Tibial artery (tissue), 4 donors: Measurements from ENCODE around the gene ISCA1.

Source experiments
- DNase-seq, 2 donors: peaks; one replicate each; pipeline ENCODE4 v3.0.0-alpha.2; 2019
- H3K27ac ChIP-seq, 2 donors: fragments of 200-600 bp; sonication (generic) in 1 of 2; 1 replicate in 1 of 2; 2 replicates in 1 of 2; pipeline ENCODE4 v1.5.1; 2018 to 2019; ENCODE audit warnings: mild to moderate bottlenecking in 1 of 2
- H3K27me3 ChIP-seq, 2 donors: fragments of 200-600 bp; sonication (generic) in 1 of 2; one replicate each; pipeline versions ENCODE4 v1.5.1 to v1.6.0; 2016 to 2019
- H3K36me3 ChIP-seq, 3 donors: fragments of 200-600 bp; sonication (generic) in 2 of 3; one replicate each; pipeline ENCODE4 v1.5.1; 2016 to 2019; ENCODE audit warnings: mild to moderate bottlenecking in 2 of 3
- H3K4me1 ChIP-seq, 4 donors: fragments of 200-600 bp; sonication (generic) in 2 of 4; 1 replicate in 3 of 4; 2 replicates in 1 of 4; pipeline ENCODE4 v1.5.1; 2016 to 2019
- H3K4me3 ChIP-seq, 2 donors: fragments of 200-600 bp; sonication (generic) in 1 of 2; 1 replicate in 1 of 2; 2 replicates in 1 of 2; pipeline ENCODE4 v1.5.1; 2018 to 2019; ENCODE audit warnings: mild to moderate bottlenecking in 2 of 2
- H3K9me3 ChIP-seq, 3 donors: fragments of 200-600 bp; sonication (generic) in 1 of 3; one replicate each; pipeline ENCODE4 v1.5.1; 2016 to 2019
- intact Hi-C: fragments of 100-400 bp; cut with DNase I; formaldehyde crosslinking; loops from one replicate; pipeline ENCODE4 v1.15.0; 2023; ENCODE audit warnings: low total_unique reads
- TF ChIP-seq, protein P1 (sequence below), 2 experiments: fragments of 200-600 bp in 1 of 2; fragments of 450-650 bp in 1 of 2; IDR thresholded peaks; one replicate each; pipeline ENCODE4 v1.5.1; 2017 to 2019; ENCODE audit warnings: antibody characterized with exemption in 2 of 2, mild to moderate bottlenecking in 1 of 2, moderate library complexity in 1 of 2

ISCA1 gene

DNA sequence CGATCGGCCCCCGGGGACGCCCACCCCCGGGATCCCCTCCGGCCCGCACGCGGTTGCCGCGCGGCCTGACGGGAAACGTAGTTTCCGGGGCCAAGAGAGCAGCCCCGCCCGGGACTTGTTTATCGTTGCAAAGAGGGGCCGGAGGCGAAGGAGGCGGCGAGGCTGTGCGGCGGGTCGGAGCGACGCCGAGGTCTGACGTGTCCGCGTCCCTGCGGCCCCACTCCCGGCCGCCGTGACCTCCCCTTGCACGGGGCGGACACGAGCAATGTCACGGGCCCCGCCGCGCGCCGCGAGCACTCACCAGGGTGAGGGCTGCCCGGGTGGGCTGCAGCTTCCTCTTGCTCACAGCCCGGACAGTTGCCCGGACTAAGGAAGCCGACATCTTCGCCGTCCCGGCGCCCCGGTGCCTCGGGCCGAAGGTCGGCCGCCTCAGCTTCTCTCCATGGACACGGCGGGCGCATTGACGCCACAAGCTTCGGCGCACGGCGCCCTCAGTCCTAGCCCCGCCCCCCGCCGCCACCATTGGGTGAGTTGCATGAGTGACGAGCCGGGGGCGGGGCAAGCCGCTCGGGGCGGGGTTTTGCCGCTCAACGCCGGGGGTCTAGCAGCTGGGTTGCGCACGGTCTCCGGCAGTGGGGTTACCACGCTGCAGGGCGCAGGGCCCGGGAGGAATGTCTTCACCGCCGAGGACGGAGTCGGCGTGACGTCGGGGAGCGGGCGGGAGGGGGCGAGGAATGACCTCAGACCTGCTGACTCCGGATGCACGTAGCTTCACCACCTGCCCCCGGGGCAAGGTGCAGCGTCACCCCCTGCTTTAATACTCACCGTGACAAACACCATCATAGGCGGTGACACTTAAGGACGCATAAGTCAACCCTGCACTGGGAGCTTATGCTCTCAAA, at the start of gene ISCA1:
ISCA1 (minus strand) TSS at position 462 of the 902 bp plus-strand sequence; CDS start at position 382, 80 bp downstream.
- Histone ChIP-seq H3K4me3 (peak within 1 kb of the TSS; percentile 81 to 85), H3K27ac (peak within 1 kb of the TSS; percentile 95 to 96), H3K36me3 (peaks cover 0 to 4% (median 0%) of the 10 kb centered on the region in 3 donors), H3K9me3 (no peaks in the 10 kb centered on the region), H3K4me1 (peaks cover 0 to 36% (median 23%) of the 10 kb centered on the region in 4 donors), H3K27me3 (no peaks in the 10 kb centered on the region)
- TF ChIP-seq, protein P1, sequence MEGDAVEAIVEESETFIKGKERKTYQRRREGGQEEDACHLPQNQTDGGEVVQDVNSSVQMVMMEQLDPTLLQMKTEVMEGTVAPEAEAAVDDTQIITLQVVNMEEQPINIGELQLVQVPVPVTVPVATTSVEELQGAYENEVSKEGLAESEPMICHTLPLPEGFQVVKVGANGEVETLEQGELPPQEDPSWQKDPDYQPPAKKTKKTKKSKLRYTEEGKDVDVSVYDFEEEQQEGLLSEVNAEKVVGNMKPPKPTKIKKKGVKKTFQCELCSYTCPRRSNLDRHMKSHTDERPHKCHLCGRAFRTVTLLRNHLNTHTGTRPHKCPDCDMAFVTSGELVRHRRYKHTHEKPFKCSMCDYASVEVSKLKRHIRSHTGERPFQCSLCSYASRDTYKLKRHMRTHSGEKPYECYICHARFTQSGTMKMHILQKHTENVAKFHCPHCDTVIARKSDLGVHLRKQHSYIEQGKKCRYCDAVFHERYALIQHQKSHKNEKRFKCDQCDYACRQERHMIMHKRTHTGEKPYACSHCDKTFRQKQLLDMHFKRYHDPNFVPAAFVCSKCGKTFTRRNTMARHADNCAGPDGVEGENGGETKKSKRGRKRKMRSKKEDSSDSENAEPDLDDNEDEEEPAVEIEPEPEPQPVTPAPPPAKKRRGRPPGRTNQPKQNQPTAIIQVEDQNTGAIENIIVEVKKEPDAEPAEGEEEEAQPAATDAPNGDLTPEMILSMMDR (IDR thresholded peaks at IDR 0.05): no peak
- DNase-seq: peak; percentile 98
- intact Hi-C loops: loop anchor here (5.0 to 10.0 kb wide), 2 partner anchors 70 to 338 kb away; partner anchors contain the start of genes NAA35 and TUT7

DNA sequence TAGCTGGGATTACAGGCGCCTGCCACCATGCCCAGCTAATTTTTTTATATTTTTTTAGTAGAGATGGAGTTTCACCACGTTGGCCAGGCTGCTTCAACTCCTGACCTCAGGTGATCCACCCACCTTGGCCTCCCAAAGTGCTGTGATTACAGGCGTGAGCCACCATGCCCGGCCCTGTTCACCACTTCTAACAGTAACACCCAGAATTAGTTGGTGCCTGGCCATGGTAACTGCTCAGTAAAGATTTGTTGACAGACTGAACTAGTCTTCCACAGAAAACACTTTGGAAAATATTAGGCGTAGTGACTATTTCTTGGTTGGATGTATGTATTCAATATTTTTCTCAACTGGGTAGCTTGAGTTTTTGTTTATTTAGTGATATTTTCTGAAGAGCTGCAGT, 47.8 kb upstream of the ISCA1 start:
- peaks cover 63 to 75% (median 71%) of the 10 kb centered on the region in 3 donors for H3K36me3 ChIP-seq
- no peaks in the 10 kb centered on the region for H3K4me1 ChIP-seq
- no peak for DNase-seq
- no peak overlapping the region for H3K27ac ChIP-seq
- TF ChIP-seq, protein P1 (IDR thresholded peaks at IDR 0.05): no peak
- no peaks in the 10 kb centered on the region for H3K9me3 ChIP-seq
- H3K4me3 ChIP-seq: no peak overlapping the region
- intact Hi-C loops: no loop called here
- H3K27me3 ChIP-seq: no peaks in the 10 kb centered on the region

DNA sequence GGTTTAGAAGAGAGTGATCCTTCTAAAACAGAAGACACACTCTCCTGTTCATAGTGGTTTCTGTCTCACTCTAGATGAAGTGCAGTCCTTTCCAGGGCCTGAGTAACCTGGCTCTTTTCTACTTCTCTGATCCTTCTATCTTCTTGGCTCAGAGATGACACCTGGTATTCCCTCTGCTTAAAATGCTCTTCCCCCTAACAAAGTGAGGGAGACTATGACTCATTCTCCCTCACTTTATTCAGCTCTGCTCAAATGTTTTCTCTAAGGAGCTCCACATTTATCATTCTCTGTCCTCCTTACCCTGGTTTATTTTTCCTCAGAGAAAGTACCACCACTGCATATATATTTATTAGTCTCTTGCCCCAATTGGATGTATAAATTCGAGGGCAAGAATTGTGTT, 47.3 kb upstream of the ISCA1 start:
- Histone ChIP-seq H3K4me1 (no peaks in the 10 kb centered on the region), H3K27me3 (no peaks in the 10 kb centered on the region), H3K36me3 (peaks cover 63 to 75% (median 71%) of the 10 kb centered on the region in 3 donors), H3K4me3 (no peak overlapping the region), H3K27ac (no peak overlapping the region), H3K9me3 (no peaks in the 10 kb centered on the region)
- intact Hi-C loops: no loop called here
- TF ChIP-seq, protein P1 (IDR thresholded peaks at IDR 0.05): no peak
- no peak for DNase-seq

DNA sequence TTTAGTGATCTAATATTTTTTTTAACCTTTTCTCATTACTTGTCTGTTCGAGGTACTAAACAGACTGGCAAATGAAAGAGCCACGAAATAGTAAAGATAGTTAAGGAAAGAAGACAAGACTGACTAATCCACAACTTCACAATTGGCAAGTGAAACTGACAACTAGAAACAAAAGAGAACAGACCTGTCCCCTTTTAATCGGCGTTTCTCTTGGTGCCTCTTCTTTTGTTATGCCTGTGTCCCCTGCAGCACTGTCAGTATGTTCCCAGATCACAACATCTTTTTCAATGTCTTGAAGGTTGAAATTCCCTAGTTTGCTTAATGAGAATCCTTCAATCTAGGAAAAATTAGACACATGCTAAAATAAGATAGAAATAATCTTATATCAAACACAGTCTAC, 45.8 kb upstream of the ISCA1 start:
- no peaks in the 10 kb centered on the region for H3K4me1 ChIP-seq
- no peaks in the 10 kb centered on the region for H3K27me3 ChIP-seq
- no peaks in the 10 kb centered on the region for H3K9me3 ChIP-seq
- no peak for DNase-seq
- TF ChIP-seq, protein P1 (IDR thresholded peaks at IDR 0.05): no peak
- intact Hi-C loops: no loop called here
- no peak overlapping the region for H3K4me3 ChIP-seq
- H3K36me3 ChIP-seq: peaks cover 64 to 78% (median 71%) of the 10 kb centered on the region in 3 donors
- no peak overlapping the region for H3K27ac ChIP-seq

DNA sequence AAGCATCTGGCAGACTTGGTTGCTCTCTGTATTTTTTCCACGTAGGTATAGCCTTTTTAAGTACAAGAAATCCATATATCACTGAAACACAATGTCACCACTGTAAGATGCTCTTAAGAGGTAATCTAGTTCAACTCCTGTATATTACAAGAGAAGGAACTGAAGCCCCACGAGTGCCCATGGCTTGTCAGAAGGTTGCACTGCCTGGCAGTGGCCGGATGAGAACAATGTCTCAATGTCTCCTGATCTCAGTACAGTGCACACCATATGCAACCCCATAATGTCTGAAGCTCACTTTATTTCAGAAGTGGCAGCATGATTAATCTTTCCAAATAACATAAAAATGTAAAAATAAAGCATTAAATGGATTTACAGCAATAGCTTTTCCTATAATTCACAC, 44.2 kb upstream of the ISCA1 start:
- no peak overlapping the region for H3K27ac ChIP-seq
- TF ChIP-seq, protein P1 (IDR thresholded peaks at IDR 0.05): no peak
- H3K4me1 ChIP-seq: peaks cover 0 to 3% (median 1%) of the 10 kb centered on the region in 4 donors
- no peaks in the 10 kb centered on the region for H3K27me3 ChIP-seq
- H3K4me3 ChIP-seq: no peak overlapping the region
- no peaks in the 10 kb centered on the region for H3K9me3 ChIP-seq
- DNase-seq: no peak
- peaks cover 73 to 94% (median 80%) of the 10 kb centered on the region in 3 donors for H3K36me3 ChIP-seq
- intact Hi-C loops: no loop called here
